Cortex of kidney (tissue), 1 donor: ENCODE results near the gene GALNT1.

Experiments used
- DNase-seq: peaks from one replicate; lab custom pipeline; 2025; lab: John Stamatoyannopoulos, UW

Gene GALNT1

DNA sequence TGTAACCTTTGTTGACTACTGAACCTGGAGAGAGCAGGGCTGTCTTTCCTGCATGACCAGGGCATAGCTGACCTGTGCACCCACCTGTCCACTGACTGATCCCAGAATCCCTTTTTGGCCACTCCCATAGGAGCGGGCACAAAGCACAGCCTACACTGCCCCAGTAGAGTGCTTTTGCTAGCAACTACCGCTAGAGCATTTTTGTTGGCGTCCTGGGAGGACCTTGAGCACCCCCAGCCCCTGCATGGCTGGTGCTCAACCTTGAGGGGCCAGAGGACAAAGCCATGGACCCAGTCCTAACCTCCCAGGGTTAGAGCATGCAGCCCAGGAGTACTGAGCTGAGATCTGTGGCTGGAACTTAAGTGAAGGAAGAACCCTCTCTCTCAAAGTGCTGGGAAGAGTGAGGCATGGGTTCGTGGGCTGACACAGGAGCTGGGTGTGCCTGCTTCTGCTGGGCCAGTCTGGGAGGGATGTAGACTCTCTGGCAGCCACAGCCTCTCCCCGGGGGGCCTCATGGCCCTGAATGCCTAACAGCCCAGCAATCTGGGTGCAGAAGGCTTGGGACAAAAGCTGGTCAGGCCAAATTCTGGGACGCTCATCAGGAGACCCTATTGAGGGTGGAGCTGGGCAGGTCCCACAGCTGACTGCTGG, 140.0 kb downstream of the GALNT1 start:
- no peak for DNase-seq

DNA sequence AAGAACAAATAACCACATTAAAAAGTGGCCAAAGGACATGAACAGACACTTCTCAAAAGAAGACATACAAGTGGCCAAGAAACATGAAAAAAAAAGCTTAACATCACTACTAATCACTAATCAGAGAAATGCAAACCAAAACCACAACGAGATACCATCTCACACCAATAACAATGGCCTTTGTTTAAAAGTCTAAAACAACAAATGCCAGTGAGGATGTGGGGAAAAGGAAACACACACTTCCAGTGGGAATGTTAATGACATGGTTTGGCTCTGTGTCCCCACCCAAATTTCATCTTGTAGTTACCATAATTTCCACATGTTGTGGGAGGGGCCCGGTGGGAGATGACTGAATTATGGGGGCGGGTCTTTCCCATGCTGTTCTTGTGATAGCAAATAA, 147.1 kb downstream of the GALNT1 start:
- no peak for DNase-seq

DNA sequence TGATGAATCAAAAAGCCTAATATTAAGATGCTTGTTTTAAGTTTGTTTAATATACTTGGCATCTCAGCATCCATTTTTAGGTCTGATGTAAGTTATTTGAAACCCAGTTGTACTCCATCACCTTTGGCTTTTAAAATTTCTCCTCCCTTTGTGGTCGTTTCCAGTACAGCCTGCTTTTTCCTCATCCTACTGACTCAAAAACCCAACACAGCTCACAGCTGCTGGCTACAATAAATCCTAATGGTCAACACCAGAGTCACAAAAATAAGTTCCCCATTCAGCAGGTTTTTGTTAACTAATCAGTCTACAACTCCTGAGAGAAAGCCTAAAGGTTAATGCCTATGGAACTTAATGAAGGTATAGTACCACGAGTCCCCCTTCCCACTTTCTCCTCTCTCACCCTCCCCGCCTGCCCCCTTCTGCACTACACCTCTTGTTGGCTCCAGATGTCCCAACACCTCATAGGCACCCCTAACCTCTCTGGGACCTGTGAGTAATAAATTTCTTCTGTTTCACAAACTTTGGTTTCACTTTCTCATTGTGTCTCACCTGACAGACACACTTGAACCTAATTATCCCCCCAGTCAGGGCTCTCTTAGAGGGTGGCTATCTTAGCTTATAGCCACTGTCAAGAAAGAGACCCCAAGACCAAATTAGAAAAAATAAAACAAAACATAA, 148.6 kb downstream of the GALNT1 start:
- DNase-seq = no peak

DNA sequence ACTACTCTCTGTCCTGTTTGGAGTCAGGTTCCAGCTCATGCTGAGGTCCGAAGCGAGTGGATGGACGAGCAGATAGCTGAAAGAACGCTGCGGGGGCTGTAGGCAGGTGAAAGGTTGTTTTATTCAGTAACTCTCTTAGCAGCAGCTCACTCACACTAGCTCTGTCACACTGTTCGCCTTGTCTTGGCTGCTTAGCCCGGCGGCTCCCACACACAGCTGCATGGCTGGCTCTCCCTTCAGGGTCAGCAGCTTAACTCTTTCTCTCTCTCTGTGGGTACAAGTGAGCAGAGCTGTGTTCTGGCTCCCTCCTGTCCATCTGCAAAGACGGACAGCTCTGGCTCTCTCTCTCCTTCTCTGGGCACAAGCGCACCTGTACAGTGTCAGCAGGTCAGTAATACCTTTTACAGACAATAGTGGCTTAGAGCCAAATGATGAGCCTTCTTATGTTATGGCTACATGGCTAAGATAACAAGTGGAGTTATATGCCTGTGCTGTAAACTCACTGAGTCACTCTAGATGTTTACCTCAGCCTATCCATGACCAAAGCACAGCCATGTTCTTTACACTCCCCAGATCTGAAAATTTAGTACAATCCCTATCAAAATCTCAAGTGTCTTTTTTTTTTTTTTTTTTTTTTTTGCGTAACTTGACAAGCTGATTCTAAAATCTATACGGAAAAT, 149.3 kb downstream of the GALNT1 start:
- no peak for DNase-seq

DNA sequence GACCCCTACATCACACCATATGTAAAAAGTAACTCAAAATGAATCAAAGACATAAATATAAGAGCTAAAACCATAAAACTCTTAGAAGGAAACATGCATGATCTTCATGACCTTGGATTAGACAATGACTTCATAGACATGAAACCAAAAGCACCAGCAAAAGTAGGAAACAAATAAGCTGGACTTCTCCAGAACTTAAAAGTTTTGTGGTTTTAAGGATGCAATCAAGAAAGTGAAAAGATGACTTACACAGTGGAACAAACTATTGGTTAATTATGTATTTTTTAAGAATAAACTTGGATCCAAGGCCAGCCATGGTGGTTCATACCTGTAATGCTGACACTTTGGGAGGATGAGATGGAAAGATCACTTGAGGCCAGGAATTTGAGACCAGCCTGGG, 150.2 kb downstream of the GALNT1 start:
- no peak for DNase-seq

DNA sequence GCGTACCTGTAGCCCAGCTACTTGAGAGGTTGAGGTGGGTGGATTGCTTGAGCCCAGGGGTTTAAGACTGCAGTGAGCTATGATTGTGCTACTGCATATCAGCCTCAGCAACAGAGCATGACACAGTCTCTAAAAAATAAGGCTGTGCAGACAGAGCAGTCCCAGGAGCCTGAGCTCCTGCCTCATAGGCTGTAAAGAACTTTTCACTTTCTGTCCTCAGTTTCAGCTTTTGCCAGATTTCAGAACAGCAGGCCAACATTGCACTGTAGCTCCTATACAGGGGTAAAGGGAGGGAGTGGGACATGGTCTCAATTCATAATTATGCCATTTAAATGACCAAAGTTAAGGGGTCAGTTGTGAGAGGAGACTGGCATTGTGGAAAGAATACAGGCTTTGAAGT, 150.6 kb downstream of the GALNT1 start:
- no peak for DNase-seq

DNA sequence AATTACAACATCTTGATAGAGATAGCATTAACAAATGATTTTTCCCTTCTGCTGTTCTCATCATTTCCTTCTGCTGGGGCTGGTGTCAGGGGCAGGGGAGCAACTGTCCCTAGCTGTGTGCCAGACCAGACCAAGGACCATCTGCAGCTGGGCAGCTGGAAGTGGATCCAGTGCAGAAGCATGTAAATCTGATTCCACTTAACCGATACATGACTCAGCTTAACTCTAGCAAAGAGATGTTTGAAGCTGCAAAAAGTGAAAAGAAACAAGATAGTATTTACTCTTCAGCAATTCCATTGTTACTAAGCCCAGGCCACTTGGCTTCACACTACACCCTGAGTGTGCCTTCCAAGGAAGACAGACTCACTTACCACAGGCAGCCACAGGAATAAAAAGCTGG, 151.1 kb downstream of the GALNT1 start:
- DNase-seq = no peak

DNA sequence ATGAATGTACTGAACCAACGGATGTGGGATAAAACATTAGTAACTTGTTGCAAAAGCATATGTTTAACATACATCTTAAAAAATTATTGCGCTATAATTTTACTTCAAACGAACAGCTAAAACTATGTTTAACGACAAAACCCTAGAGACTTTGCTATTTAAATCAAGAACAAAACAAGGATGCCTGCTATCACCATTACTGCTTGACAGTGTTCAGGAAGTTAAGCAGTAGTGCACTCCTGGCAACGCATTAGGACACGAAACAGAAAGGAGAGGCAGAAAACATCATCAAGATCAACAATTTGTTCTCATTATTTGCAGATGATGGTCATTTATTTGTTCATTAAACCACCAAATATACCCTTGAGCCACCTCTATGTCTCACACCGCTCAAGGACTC, 151.9 kb downstream of the GALNT1 start:
- no peak for DNase-seq

DNA sequence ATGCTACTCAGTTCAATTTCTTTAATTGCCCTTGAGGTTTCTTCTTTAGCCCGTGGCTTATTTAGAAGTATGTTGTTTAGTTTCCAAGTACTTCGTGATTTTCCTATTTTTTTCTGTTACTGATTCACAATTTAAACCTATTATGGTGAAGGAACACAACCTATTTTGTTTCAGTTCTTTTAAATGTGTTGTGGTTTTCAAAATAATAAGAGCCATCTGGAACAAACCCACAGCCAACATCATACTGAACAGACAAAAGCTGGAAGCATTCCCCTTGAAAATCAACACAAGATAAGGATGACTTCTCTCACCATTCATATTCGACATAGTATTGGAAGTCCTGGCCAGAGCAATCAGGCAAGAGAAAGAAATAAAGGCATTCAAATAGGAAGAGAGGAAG, 155.2 kb downstream of the GALNT1 start:
- DNase-seq = no peak

DNA sequence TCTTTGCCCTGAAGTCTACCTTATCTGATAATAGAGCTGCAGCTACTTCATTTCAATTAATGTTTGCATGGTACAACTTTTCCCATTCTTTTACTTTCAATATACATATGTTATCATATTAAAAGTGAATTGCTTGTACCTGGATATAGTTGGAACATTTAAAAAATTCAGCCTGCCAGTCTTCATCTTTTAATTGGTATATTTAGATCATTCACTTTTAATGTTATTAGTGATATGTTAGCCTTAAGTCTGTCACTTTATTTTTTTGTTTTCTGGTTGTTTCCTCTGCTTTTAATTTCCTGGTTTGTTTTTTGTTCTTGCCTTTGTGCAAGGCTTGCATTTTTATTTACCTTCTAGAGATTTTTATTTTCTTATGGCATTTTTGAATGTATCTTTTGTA, 158.2 kb downstream of the GALNT1 start:
- DNase-seq = no peak

DNA sequence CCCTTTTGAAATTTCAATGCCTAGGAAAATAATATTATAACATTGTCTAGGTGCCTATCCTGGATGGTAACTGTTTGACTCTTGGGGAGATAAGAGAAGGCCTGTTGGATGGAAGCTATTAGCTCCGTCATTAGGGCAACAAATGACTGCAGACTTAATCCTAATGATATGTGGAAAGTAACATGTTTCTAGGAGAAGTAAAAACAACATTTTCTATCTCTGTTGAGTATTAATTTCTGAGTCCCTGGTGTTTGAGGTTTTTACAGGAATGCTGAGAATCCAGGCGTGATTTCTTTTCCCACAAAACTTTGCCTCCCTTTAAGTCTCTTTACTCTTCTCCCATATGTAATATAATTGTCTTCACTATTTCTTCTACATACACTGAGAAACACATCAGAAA, 159.1 kb downstream of the GALNT1 start:
- no peak for DNase-seq

DNA sequence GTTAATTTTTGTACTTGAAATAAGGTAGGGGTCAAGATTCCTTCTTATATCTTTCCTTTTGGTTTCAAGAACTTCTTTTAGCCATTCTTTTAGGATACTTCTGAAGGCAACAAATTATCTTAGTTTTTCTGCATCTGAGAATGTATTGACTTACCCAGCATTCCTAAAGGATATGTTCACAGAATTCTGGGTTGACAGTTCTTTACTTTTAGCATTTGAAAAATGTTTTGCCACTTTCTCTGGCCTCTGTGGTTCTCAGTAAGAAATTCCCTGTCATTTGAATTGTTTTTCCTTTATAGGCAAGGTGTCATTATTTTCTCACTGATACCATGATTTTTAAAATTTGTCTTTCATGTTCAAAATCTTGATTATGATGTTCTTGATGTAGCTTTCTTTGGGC, 162.4 kb downstream of the GALNT1 start:
- no peak for DNase-seq

DNA sequence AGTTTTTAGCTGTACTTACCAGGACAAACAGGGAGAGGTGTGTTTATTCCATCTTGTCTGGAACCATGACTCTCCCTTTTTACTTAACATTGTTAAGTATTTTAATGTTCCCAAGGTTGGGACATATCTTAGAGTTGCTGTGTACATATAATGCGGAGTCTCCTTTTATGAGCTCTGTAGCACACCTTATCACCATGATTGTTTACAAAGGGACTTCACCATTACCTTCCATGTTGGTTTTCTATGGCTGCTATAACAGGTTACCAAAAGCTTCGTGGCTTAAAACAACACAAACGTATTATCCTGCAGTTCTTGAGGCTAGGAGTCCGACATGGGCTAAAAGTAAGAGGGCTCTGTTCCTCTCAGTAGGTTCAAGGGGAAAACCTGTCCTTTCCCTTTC, 164.3 kb downstream of the GALNT1 start:
- no peak for DNase-seq

DNA sequence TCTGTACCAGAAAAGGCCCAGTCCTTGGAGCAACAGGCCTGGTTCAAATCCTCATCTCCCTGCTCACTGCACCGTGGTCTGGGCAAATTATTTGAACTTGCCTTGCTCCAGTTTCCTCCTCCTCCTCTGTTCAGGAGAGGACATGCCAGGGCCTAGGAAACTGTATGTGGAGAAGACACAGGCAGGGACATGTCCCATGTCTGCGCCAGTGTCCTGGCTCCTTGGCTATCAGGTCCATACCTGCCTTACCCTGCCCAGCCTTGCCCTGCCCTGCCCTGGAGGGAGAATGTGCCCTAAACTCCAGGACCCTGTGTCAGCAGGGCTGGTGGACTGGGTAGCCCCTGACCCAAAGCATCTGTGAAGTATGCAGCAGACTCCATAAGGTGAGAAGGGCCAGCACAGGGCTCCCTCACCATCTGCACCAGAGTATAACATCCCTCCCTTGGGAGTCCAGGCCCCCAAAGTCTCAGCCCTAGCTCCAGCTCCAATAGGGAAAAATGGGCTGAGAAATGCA, 165.3 kb downstream of the GALNT1 start:
- no peak for DNase-seq

DNA sequence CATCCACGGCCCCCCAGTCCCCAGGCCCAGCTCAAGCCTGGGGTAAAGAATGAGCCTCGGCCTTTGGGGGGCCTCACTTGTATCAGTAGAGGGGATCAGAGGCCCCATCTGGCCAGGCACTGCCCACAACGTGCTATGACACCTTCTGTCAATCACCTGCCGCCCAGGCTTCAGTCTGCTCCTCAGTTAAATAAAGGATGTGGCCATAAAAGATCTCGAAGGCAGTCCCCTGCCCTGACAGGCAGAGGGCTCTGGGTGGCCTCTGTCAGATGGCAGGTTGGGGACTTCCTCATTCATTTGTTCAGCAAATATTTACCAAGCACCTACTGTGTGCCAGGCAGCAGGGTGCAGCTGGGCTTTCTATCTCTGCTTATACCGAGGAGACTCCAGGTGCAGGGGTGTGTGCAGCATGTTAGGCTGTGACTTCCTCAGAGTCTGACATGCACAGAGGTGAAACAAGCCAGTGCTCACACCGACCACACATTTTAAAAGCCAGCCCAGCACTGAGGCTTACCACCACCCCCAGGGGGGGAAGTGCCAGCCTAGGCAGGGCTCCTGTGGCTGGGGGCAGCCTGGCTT, 166.4 kb downstream of the GALNT1 start:
- no peak for DNase-seq

DNA sequence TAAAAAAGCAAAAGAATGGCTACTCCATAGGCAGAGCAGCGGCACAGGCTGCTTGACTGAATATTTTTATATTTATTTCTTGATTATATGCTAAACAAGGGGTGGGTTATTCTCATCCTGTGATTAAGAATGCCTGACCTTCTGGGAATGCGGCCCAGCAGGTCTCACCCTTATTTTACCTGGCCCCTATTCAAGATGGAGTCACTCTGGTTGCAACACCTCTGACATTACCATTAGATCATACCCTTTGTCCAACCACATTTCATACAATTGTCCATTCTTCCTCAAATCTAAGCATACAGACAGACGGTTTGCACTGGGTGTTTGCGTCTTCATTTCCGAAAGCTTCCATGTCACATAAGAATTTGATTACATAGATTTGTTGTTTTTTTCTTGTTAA, 168.2 kb downstream of the GALNT1 start:
- DNase-seq = no peak

DNA sequence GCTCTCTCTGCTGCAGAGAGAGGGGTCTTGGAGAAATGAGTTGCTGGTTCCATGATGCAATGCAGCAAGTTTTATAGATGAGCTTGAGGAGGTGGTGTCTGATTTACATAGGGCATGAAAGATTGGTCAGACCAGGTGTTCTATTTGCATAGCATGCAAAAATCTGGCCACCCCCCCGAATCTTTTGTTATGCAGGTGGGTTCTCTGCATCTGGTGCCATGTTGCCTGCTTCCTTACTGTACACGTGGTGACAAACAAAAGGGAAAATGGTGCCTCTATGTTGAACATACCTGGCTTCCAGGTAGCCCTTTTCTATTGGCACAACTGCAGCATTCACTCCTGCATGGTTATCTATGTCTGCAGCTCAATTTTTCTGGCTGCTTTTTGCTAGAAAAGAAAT, 169.4 kb downstream of the GALNT1 start:
- DNase-seq = no peak

DNA sequence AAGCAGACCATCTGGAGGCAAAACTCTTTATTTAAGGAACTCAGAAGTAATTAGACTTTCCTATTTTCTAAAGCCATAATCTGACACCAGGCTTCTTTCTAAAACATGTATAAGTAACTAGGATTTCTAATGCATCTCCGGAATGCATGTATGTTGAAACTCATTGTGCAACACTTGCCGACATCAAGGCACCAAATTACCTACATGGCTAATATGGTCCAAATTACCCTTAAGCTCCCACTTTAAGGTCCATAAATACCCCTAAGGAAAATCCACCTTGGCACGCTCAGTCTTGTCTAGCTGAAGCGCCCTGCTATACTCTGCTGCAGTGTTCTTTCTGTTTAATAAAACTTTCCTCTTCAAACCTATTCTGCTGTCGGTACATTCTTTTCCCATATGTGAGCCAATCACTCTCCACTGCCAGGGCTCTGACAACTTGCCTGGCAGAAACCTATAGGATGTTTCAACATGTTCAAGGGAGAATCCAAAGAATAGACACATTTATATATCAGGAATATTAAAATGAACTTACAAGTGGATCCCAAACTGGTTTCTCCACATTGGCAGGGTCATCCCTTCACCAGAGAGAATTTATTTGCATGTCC, 171.9 kb downstream of the GALNT1 start:
- DNase-seq = no peak

DNA sequence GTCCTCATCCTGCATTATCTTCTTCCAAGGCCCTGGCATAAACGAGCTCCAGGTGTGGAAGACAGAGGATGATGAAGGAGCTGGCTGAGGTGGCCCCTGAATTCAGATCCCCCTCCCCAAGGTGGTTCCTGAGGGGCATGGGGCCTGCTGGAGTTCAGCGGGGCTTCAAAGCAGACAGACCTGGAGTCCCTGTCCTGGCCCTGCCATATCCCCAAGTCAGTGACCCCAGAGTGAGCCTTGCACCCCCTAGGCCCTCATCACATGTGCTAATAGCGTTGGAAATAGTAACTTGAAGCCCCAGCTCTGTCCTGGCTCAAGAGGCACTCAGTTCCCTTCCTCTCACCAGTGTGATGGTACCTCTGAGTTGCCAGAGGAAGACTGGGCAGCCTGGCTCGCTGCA, 172.9 kb downstream of the GALNT1 start:
- no peak for DNase-seq

DNA sequence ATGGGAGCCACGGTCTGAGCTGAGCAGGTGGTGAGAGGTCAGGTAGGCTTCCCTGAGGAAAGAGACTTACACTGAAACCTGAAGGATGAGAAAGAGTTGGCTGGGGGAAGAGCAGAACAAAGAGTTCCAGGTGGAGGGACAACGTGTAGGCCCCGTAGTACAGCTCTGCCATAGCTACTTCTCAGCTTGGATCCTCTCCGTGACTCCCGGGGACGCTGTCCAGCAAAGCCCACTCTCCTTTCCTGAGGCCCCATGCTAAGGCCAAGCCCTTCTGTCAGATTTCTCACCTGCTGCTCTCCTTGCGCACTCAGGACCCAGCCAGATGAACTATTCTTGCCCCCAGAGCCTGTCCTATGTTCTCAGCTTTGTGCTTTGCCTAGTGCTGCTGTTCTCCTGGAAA, 173.8 kb downstream of the GALNT1 start:
- no peak for DNase-seq

DNA sequence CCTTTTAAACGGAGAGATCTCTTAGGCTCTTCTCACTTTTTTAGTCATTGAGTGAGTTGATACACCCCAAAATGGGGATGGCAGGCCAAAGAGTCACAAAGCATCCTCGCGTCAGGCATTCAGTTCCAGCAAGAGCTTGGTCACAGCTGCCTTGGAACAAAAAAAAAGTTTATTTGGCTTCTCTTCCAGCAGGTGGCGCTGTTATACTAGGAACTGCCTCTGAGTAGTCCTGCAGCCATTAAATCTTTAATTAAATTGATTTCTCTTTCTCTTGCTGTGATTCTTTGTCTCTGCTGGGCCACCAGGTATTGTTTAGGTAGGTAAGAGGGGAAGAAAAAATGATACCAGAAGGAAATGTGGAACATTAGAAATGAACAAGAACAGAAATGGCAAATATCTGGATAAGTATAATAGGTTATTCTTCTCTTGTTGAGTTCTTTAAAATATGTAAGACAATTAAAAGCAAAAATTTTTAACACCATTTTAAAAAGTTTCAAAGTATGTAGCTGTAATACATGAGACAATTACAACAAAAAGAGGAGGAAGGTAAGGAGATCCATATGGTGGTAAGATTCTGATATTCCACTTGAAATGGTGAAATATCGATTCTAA, 175.1 kb downstream of the GALNT1 start:
- no peak for DNase-seq
